ENCODE results near the gene RBMS1.

The RBMS1 gene

GRCh38 chr2:160300203-160300602 lies 193.4 kb downstream of the RBMS1 start:
- TF ChIP-seq REST (IDR thresholded peaks at IDR 0.05; ENCODE audit: insufficient read depth in 1 of 2, low read depth in 2 of 2, low read length in 2 of 2) = no peak
- no peak for TF ChIP-seq TAF1 (IDR thresholded peaks at IDR 0.05; ENCODE audit: borderline replicate concordance, insufficient read depth, low read length)
- TF ChIP-seq FOXP2 (optimal IDR thresholded peaks at IDR 0.05; ENCODE audit: borderline replicate concordance, extremely low read depth, extremely low read length, insufficient read depth) = no peak
- TF ChIP-seq SIN3A (IDR thresholded peaks at IDR 0.05; ENCODE audit: borderline replicate concordance, insufficient read depth, low read length) = no peak
- TF ChIP-seq POLR2AphosphoS5 (IDR thresholded peaks at IDR 0.05; ENCODE audit: low read depth, low read length) = no peak

GRCh38 chr2:160299540-160299939 lies 194.1 kb downstream of the RBMS1 start:
- no peak for TF ChIP-seq POLR2AphosphoS5 (IDR thresholded peaks at IDR 0.05; ENCODE audit: low read depth, low read length)

- TF ChIP-seq REST (IDR thresholded peaks at IDR 0.05; ENCODE audit: insufficient read depth in 1 of 2, low read depth in 2 of 2, low read length in 2 of 2) = no peak
- no peak for TF ChIP-seq TAF1 (IDR thresholded peaks at IDR 0.05; ENCODE audit: borderline replicate concordance, insufficient read depth, low read length)
- no peak for TF ChIP-seq FOXP2 (optimal IDR thresholded peaks at IDR 0.05; ENCODE audit: borderline replicate concordance, extremely low read depth, extremely low read length, insufficient read depth)
- no peak for TF ChIP-seq POLR2AphosphoS5 (IDR thresholded peaks at IDR 0.05; ENCODE audit: low read depth, low read length)
- no peak for TF ChIP-seq SIN3A (IDR thresholded peaks at IDR 0.05; ENCODE audit: borderline replicate concordance, insufficient read depth, low read length)
Measured at GRCh38 chr2:160298960-160299359, 194.6 kb downstream of the RBMS1 start.

- no peak for TF ChIP-seq SIN3A (IDR thresholded peaks at IDR 0.05; ENCODE audit: borderline replicate concordance, insufficient read depth, low read length)
- no peak for TF ChIP-seq FOXP2 (optimal IDR thresholded peaks at IDR 0.05; ENCODE audit: borderline replicate concordance, extremely low read depth, extremely low read length, insufficient read depth)
- TF ChIP-seq REST (IDR thresholded peaks at IDR 0.05; ENCODE audit: insufficient read depth in 1 of 2, low read depth in 2 of 2, low read length in 2 of 2) = no peak
- TF ChIP-seq POLR2AphosphoS5 (IDR thresholded peaks at IDR 0.05; ENCODE audit: low read depth, low read length) = no peak
- TF ChIP-seq TAF1 (IDR thresholded peaks at IDR 0.05; ENCODE audit: borderline replicate concordance, insufficient read depth, low read length) = no peak
Measured at GRCh38 chr2:160295519-160296207, 197.9 kb downstream of the RBMS1 start.

GRCh38 chr2:160294889-160295288 lies 198.7 kb downstream of the RBMS1 start:
- TF ChIP-seq FOXP2 (optimal IDR thresholded peaks at IDR 0.05; ENCODE audit: borderline replicate concordance, extremely low read depth, extremely low read length, insufficient read depth) (no peak), SIN3A (IDR thresholded peaks at IDR 0.05; ENCODE audit: borderline replicate concordance, insufficient read depth, low read length) (no peak), REST (IDR thresholded peaks at IDR 0.05; ENCODE audit: insufficient read depth in 1 of 2, low read depth in 2 of 2, low read length in 2 of 2) (no peak), TAF1 (IDR thresholded peaks at IDR 0.05; ENCODE audit: borderline replicate concordance, insufficient read depth, low read length) (no peak), POLR2AphosphoS5 (IDR thresholded peaks at IDR 0.05; ENCODE audit: low read depth, low read length) (no peak)
